ENCODE data around the gene BMPER. TPM values are rescaled to one million over a fixed set of nuclear protein-coding genes. Genes with fewer than 3 reads are reported as not detected.

The BMPER gene
- total and polyA plus RNA-seq, 10 of the 15 experiments (the other 5 are each of a cell fraction or from before 2014, with no cell fraction given), result 0.02 to 0.08 TPM; not detected in 8

DNA sequence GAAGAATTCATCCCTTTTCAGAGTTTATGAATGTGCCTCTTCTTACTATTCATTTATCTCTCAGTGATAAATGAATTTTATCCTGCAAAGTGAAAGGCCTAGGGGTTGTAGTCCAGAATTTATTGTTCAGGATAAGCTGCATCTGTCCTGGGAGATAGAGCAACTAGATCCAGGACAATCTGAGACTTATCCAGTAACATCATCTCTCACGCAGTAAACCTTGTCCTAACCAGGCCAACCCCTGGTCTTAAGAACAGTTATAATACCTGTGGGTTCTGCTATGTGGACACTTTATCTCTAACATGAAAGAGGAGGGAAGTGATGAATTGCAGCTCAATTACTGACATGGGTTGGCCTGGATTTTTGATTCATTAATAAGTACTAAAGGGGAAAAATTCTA, 287.6 kb downstream of the BMPER start (continued):
- no peak for TF ChIP-seq ETV6 (conservative IDR thresholded peaks at IDR 0.05 in 1 of 2, IDR thresholded peaks at IDR 0.05 in 1 of 2; ENCODE audit: borderline replicate concordance in 1 of 2, low read depth in 1 of 2)
- TF ChIP-seq, protein P1, sequence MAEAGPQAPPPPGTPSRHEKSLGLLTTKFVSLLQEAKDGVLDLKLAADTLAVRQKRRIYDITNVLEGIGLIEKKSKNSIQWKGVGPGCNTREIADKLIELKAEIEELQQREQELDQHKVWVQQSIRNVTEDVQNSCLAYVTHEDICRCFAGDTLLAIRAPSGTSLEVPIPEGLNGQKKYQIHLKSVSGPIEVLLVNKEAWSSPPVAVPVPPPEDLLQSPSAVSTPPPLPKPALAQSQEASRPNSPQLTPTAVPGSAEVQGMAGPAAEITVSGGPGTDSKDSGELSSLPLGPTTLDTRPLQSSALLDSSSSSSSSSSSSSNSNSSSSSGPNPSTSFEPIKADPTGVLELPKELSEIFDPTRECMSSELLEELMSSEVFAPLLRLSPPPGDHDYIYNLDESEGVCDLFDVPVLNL (IDR thresholded peaks at IDR 0.05; ENCODE audit: low read depth, low read length), result no peak
- no peak for TF ChIP-seq PBX3 (IDR thresholded peaks at IDR 0.05; ENCODE audit: insufficient replicate concordance, low read depth, low read length)

GRCh38 chr7:34198231-34198641, 292.9 kb downstream of the BMPER start:
- in situ Hi-C loops (cut with MboI), result no loop called here
- Histone ChIP-seq H3K27me3 (replicated peaks in 1 of 2; ENCODE audit: control insufficient read depth in 2 of 2, insufficient read depth in 2 of 2, low read length in 1 of 2) (no peaks in the 10 kb centered on the region), H3K9me3 (replicated peaks; ENCODE audit: control insufficient read depth, insufficient read depth, low read length) (no peaks in the 10 kb centered on the region), H2AFZ (ENCODE audit: control insufficient read depth, low read depth, low read length) (no peak overlapping the region), H4K20me1 (ENCODE audit: control insufficient read depth, insufficient read depth) (no peaks in the 10 kb centered on the region), H3K4me2 (ENCODE audit: control insufficient read depth, insufficient read depth) (no peak overlapping the region), H3K4me3 (no peak overlapping the region), H3K9ac (ENCODE audit: control insufficient read depth, insufficient read depth, low read length) (no peak overlapping the region), H3K4me1 (ENCODE audit: control insufficient read depth, insufficient read depth, low read length) (no peaks in the 10 kb centered on the region), H3K36me3 (ENCODE audit: control insufficient read depth in 2 of 2, insufficient read depth in 2 of 2, low read length in 1 of 2) (no peaks in the 10 kb centered on the region), H3K27ac (ENCODE audit: control insufficient read depth, insufficient read depth) (no peak overlapping the region), H3K79me2 (ENCODE audit: control insufficient read depth, insufficient read depth, low read length) (no peaks in the 10 kb centered on the region)
- FAIRE-seq, result no peak
- intact Hi-C loops (cut with micrococcal nuclease; ENCODE audit: unreplicated experiment), result no loop called here
- no peak for DNase-seq (ENCODE audit: low read depth, low spot score)
- 44% methylated on average over 1 of the region's 1 CpG for WGBS (ENCODE audit: insufficient coverage, insufficient replicate concordance, low lambda C conversion rate, missing lambda C conversion rate)
- ChIA-PET CTCF (no interaction called here), RAD21 (ENCODE audit: unreplicated experiment) (no interaction called here), SMC1A (ENCODE audit: uncharacterized antibody, unreplicated experiment) (interaction anchor here (1.1 kb wide), 1 partner anchor 831 kb away, joined by 3 read pairs; no protein-coding TSS in a partner anchor), POLR2A (no interaction called here)
- no peak for ATAC-seq
- no TSS peak for BruUV-seq (replicated peaks)
- TF ChIP-seq STAT3 (IDR thresholded peaks at IDR 0.05; ENCODE audit: low read depth, low read length), result no peak
- no peak for TF ChIP-seq MEF2B (IDR thresholded peaks at IDR 0.05; ENCODE audit: partially characterized antibody, poor library complexity, severe bottlenecking)
- no peak for TF ChIP-seq PRDM15 (CRISPR knock-in tag; IDR thresholded peaks at IDR 0.05)
